PC-3 (cell line): Measurements from ENCODE around the gene RBM33.

Experiments
- CTCF ChIP-seq: fragments of 300-600 bp; sonication (generic); conservative IDR thresholded peaks from 2 replicates; pipeline ENCODE4 v1.5.1; 2017; ENCODE audit warnings: antibody characterized with exemption, low read depth, mild to moderate bottlenecking, low read length
- EZH2 ChIP-seq: fragments of 300-600 bp; sonication (generic); IDR thresholded peaks from one replicate; pipeline ENCODE4 v1.6.1; 2017; ENCODE audit warnings: antibody characterized with exemption, mild to moderate bottlenecking, low read length; ENCODE audit not compliant: unreplicated experiment

GRCh38 chr7:155786491-155786890, 142.0 kb downstream of the RBM33 start:
- TF ChIP-seq EZH2 (no peak), CTCF (no peak)
